ENCODE data around the gene FOXL3.

DNA sequence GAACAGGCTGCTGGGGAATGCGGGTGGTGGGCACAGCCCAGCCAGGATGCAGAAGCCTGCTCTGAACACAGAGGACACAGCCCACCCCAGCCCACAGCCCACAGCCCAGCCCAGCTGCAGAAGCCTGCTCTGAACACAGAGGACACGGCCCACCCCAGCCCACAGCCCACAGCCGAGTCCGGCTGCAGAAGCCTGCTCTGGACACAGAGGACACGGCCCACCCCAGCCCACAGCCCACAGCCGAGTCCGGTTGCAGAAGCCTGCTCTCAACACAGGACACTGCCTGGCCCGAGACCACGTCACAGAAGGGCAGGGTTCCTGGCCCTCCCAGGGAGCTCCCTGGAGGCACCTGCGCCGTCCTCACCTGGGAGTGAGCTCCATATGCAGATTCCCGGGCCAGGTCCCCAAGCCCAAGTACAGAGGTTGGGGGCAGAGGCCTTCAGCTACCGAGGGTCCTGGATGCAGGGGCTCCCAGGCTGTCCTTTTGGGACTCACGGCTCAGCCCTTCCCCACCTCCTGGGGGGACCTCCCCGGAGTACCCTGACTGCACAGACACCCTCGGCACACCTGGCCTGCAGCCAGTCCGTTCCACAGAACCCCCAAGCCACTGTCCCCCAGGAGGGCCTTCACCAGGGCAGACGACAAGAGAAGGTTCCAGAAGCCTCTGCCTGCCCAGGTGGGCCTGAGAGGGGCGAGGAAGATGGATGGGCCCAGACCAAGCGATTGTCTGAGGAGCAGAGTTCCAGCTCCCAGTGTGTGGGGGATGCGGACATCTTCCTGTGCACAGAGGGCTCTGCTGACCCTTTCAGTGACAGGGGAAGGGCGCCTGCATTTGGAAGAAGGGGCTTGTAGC lies 23.7 kb upstream of the FOXL3 start:
- TF ChIP-seq EZH2 (IDR thresholded peaks at IDR 0.05; ENCODE audit: borderline replicate concordance, low read length), result no peak
- TF ChIP-seq, protein P1, sequence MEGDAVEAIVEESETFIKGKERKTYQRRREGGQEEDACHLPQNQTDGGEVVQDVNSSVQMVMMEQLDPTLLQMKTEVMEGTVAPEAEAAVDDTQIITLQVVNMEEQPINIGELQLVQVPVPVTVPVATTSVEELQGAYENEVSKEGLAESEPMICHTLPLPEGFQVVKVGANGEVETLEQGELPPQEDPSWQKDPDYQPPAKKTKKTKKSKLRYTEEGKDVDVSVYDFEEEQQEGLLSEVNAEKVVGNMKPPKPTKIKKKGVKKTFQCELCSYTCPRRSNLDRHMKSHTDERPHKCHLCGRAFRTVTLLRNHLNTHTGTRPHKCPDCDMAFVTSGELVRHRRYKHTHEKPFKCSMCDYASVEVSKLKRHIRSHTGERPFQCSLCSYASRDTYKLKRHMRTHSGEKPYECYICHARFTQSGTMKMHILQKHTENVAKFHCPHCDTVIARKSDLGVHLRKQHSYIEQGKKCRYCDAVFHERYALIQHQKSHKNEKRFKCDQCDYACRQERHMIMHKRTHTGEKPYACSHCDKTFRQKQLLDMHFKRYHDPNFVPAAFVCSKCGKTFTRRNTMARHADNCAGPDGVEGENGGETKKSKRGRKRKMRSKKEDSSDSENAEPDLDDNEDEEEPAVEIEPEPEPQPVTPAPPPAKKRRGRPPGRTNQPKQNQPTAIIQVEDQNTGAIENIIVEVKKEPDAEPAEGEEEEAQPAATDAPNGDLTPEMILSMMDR (conservative IDR thresholded peaks at IDR 0.05 in 1 of 2, IDR thresholded peaks at IDR 0.05 in 1 of 2; ENCODE audit: extremely low read depth in 1 of 2, insufficient read depth in 1 of 2, low read depth in 1 of 2, low read length in 2 of 2), result no peak

Data from mammary epithelial cell (primary cell).